Prostate gland (tissue), 2 donors: ENCODE measurements around the gene CCDC107. TPM values are rescaled to one million over a fixed set of nuclear protein-coding genes. Genes with fewer than 3 reads are reported as not detected.

Experiments
- DNase-seq: peaks from one replicate; pipeline ENCODE4 v3.0.0-alpha.2; 2019; ENCODE audit warnings: low spot score
- H3K27ac ChIP-seq, 2 donors: fragments of 200-600 bp; sonication (generic); 2 replicates each; pipeline ENCODE4 v1.5.1; 2017 to 2019
- H3K27me3 ChIP-seq: fragments of 200-600 bp; sonication (generic); replicated peaks from 2 replicates; pipeline ENCODE4 v1.5.1; 2019; ENCODE audit not compliant: insufficient read depth
- H3K36me3 ChIP-seq, 2 donors: fragments of 200-600 bp; sonication (generic); 1 replicate in 1 of 2; 2 replicates in 1 of 2; pipeline versions ENCODE4 v1.5.1 to v1.8.1; 2017 to 2019
- H3K4me1 ChIP-seq: fragments of 200-600 bp; sonication (generic); replicated peaks from 2 replicates; pipeline ENCODE4 v1.5.1; 2019
- H3K4me3 ChIP-seq, 2 donors: fragments of 200-600 bp; sonication (generic); 2 replicates each; pipeline ENCODE4 v1.5.1; 2017 to 2019
- H3K9me3 ChIP-seq: fragments of 200-600 bp; sonication (generic); 2 replicates; pipeline ENCODE4 v1.5.1; 2017
- POLR2A ChIP-seq: fragments of 450-650 bp; IDR thresholded peaks from one replicate; pipeline ENCODE4 v1.6.1; 2016; ENCODE audit warnings: antibody characterized with exemption, mild to moderate bottlenecking
- POLR2AphosphoS5 ChIP-seq: sonication (generic); formaldehyde crosslinking; IDR thresholded peaks from one replicate; pipeline ENCODE4 v1.6.1; 2017; ENCODE audit warnings: antibody characterized with exemption
- whole genome bisulfite sequencing: methylation state at CpG from one replicate; pipeline ENCODE4 v1.1.5; 2018; 5-methylcytosine and 5-hydroxymethylcytosine counted together
- intact Hi-C: fragments of 100-400 bp; cut with DNase I; formaldehyde crosslinking; loops from one replicate; pipeline ENCODE4 v1.14.2; 2022
- total RNA-seq, 2 donors: library from RNA; depleted of rRNA; stranded (reverse); fragments of >200 nt; gene quantifications; one replicate each; pipeline ENCODE4 v1.1.0, GENCODE V29; 2016
- TF ChIP-seq, protein P1 (sequence below), 4 experiments: fragments of 200-600 bp in 2 of 4; fragments of 450-650 bp in 2 of 4; sonication (generic) in 2 of 4; IDR thresholded peaks; 1 replicate in 3 of 4; 2 replicates in 1 of 4; pipeline ENCODE4 v1.5.1; 2016 to 2019; ENCODE audit warnings: antibody characterized with exemption in 4 of 4, mild to moderate bottlenecking in 2 of 4, moderate library complexity in 2 of 4

The CCDC107 gene
- total RNA-seq, 2 donors from 2014 or later = 22.8 to 26.2 TPM

DNA sequence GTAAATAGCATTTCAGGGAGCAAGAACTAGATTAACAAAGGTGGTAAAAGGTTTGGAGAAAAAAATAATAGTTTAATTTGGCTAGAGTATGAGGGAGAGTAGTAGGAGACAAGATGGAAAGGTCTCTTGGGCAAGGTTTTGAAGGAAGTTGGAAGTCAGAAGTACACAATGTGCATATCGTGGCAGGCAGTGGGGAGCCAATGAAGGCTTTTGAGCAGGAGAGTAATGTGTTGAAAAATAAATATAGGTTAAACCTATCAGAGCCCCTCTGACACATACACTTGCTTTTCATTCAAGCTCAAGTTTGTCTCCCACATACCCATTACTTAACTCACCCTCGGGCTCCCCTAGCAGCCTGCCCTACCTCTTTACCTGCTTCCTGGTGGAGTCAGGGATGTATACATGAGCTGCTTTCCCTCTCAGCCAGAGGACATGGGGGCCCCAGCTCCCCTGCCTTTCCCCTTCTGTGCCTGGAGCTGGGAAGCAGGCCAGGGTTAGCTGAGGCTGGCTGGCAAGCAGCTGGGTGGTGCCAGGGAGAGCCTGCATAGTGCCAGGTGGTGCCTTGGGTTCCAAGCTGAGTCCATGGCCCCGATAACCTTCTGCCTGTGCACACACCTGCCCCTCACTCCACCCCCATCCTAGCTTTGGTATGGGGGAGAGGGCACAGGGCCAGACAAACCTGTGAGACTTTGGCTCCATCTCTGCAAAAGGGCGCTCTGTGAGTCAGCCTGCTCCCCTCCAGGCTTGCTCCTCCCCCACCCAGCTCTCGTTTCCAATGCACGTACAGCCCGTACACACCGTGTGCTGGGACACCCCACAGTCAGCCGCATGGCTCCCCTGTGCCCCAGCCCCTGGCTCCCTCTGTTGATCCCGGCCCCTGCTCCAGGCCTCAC, 15.3 kb downstream of the CCDC107 start, which contains the start of gene CA9:
TSS of gene CA9 (plus strand) at position 797 of the 893 bp plus-strand sequence. CDS start at position 829, 32 bp downstream.
- Histone ChIP-seq H3K27me3 (no peaks in the 10 kb centered on the region), H3K27ac (no peak within 1 kb of the TSS)
- intact Hi-C loops = no loop called here

DNA sequence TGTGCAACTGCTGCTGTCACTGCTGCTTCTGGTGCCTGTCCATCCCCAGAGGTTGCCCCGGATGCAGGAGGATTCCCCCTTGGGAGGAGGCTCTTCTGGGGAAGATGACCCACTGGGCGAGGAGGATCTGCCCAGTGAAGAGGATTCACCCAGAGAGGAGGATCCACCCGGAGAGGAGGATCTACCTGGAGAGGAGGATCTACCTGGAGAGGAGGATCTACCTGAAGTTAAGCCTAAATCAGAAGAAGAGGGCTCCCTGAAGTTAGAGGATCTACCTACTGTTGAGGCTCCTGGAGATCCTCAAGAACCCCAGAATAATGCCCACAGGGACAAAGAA, 15.9 kb downstream of the CCDC107 start:
- no peak overlapping the region for H3K27ac ChIP-seq
- H3K4me1 ChIP-seq = no peaks in the 10 kb centered on the region
- intact Hi-C loops = no loop called here
- H3K4me3 ChIP-seq = no peak overlapping the region
- no peaks in the 10 kb centered on the region for H3K27me3 ChIP-seq
- no peaks in the 10 kb centered on the region for H3K36me3 ChIP-seq
- DNase-seq = no peak
- no peak for TF ChIP-seq POLR2A
- TF ChIP-seq, protein P1, sequence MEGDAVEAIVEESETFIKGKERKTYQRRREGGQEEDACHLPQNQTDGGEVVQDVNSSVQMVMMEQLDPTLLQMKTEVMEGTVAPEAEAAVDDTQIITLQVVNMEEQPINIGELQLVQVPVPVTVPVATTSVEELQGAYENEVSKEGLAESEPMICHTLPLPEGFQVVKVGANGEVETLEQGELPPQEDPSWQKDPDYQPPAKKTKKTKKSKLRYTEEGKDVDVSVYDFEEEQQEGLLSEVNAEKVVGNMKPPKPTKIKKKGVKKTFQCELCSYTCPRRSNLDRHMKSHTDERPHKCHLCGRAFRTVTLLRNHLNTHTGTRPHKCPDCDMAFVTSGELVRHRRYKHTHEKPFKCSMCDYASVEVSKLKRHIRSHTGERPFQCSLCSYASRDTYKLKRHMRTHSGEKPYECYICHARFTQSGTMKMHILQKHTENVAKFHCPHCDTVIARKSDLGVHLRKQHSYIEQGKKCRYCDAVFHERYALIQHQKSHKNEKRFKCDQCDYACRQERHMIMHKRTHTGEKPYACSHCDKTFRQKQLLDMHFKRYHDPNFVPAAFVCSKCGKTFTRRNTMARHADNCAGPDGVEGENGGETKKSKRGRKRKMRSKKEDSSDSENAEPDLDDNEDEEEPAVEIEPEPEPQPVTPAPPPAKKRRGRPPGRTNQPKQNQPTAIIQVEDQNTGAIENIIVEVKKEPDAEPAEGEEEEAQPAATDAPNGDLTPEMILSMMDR (IDR thresholded peaks at IDR 0.05) = no peak
- no peak for TF ChIP-seq POLR2AphosphoS5
- 81% methylated on average over 3 of the region's 3 CpGs for WGBS
- no peaks in the 10 kb centered on the region for H3K9me3 ChIP-seq

More for the DNA sequence above, 15.3 kb downstream of the CCDC107 start, which contains the start of gene CA9:
- DNase-seq = no peak
- H3K36me3 ChIP-seq = no peaks in the 10 kb centered on the region
- no peaks in the 10 kb centered on the region for H3K9me3 ChIP-seq
- H3K4me3 ChIP-seq = no peak within 1 kb of the TSS
- H3K4me1 ChIP-seq = no peaks in the 10 kb centered on the region
- TF ChIP-seq POLR2A = no peak
- TF ChIP-seq POLR2AphosphoS5 = no peak
- TF ChIP-seq, protein P1 (IDR thresholded peaks at IDR 0.05) = no peak
- 21% methylated on average over 10 of the region's 10 CpGs for WGBS

DNA sequence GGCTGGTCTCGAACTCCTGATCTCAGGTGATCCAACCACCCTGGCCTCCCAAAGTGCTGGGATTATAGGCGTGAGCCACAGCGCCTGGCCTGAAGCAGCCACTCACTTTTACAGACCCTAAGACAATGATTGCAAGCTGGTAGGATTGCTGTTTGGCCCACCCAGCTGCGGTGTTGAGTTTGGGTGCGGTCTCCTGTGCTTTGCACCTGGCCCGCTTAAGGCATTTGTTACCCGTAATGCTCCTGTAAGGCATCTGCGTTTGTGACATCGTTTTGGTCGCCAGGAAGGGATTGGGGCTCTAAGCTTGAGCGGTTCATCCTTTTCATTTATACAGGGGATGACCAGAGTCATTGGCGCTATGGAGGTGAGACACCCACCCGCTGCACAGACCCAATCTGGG, 17.1 kb downstream of the CCDC107 start:
- TF ChIP-seq, protein P1 (IDR thresholded peaks at IDR 0.05) = no peak
- no peak for TF ChIP-seq POLR2AphosphoS5
- TF ChIP-seq POLR2A = no peak
- Histone ChIP-seq H3K4me1 (no peaks in the 10 kb centered on the region), H3K36me3 (no peaks in the 10 kb centered on the region), H3K9me3 (no peaks in the 10 kb centered on the region), H3K4me3 (peak overlapping the region; percentile 36 to 40), H3K27me3 (no peaks in the 10 kb centered on the region), H3K27ac (no peak overlapping the region)
- no peak for DNase-seq
- intact Hi-C loops = no loop called here
- WGBS = 50% methylated on average over 13 of the region's 13 CpGs

DNA sequence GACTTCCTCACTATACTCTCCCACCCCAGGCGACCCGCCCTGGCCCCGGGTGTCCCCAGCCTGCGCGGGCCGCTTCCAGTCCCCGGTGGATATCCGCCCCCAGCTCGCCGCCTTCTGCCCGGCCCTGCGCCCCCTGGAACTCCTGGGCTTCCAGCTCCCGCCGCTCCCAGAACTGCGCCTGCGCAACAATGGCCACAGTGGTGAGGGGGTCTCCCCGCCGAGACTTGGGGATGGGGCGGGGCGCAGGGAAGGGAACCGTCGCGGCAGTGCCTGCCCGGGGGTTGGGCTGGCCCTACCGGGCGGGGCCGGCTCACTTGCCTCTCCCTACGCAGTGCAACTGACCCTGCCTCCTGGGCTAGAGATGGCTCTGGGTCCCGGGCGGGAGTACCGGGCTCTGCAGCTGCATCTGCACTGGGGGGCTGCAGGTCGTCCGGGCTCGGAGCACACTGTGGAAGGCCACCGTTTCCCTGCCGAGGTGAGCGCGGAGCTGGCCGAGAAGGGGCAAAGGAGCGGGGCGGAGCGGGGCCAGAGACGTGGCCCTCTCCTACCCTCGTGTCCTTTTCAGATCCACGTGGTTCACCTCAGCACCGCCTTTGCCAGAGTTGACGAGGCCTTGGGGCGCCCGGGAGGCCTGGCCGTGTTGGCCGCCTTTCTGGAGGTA, 17.8 kb downstream of the CCDC107 start:
- Histone ChIP-seq H3K4me1 (no peaks in the 10 kb centered on the region), H3K4me3 (peak overlapping the region; percentile 36 to 40), H3K27ac (peak overlapping the region in 1 of 2 donors; percentile 33), H3K9me3 (no peaks in the 10 kb centered on the region), H3K27me3 (no peaks in the 10 kb centered on the region), H3K36me3 (no peaks in the 10 kb centered on the region)
- TF ChIP-seq, protein P1 (IDR thresholded peaks at IDR 0.05) = no peak
- TF ChIP-seq POLR2A = no peak
- no peak for TF ChIP-seq POLR2AphosphoS5
- intact Hi-C loops = loop anchor here (1.0 kb wide), 1 partner anchor 12 kb away; no protein-coding TSS in a partner anchor
- DNase-seq = no peak
- WGBS = 8% methylated on average over 46 of the region's 51 CpGs
